HL-60/S4 treated with retinoic acid at 250 ng/mL for 4 days and 3 days (cell line): Measurements from ENCODE around the gene ATP2B1.

Experiments
- in situ Hi-C: fragments of 300-500 bp; cut with MboI; formaldehyde crosslinking; loops from 2 replicates; pipeline ENCODE4 v1.7.0; 2022; ENCODE audit warnings: low sequenced_read_pairs

ATP2B1 gene

DNA sequence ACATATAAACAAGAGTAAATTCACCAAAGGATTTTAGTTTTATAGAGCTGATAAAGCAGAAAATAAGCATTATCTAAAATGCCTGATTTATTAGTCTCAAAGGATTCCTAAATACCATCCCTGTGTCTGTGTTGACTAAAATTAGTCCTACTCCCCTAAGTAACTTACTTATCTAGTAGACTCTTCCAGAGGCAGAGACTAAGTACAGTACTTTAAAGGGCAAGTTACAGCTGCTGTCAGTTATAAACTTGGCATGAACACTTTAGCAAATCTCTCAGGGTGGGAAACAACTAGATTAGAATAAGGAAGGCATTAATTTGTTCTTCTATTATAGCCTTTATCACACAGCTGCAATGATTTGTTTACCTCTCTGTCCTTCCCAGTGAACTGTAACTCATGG, 46.0 kb downstream of the ATP2B1 start:
- in situ Hi-C loops, result no loop called here

- in situ Hi-C loops, result no loop called here
Observed at GRCh38 chr12:89661706-89662330, 46.8 kb downstream of the ATP2B1 start.

DNA sequence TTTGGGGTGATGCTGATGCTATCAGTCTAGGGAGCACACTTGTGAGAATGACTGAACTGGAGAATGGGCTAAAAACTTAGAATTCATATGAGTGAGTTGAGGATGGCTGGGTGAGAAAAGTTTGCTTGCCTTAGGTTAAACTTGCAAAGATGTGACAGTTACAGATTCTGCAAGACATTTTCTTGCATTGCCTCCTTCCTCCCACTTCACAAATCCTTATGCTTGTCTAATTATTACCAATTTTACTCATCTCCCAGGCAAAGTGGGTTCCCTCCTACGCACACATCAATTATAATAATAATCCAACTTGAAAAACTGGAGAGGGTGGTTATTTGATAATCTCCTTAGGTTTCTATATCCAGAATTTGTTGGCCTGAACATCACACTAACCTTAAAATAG, 50.9 kb downstream of the ATP2B1 start:
- in situ Hi-C loops, result no loop called here

DNA sequence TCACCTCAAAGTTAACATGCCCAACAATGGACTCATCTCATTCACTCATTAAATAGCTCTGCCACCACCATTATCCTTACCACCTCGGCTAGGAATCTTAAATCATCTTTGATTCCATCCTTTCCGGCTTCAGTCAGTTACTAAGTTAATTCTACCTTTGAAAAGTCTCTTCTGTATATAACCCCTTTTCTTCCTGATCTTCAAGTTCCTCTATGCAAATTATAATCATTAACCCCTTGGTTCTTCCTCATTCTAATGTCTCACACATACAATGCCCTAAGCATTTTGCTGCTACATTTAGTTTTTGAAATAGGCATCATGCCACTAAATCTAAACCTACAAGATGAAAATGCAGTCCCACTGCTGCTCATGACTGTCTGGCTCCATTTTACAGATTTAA, 51.6 kb downstream of the ATP2B1 start:
- in situ Hi-C loops, result no loop called here

DNA sequence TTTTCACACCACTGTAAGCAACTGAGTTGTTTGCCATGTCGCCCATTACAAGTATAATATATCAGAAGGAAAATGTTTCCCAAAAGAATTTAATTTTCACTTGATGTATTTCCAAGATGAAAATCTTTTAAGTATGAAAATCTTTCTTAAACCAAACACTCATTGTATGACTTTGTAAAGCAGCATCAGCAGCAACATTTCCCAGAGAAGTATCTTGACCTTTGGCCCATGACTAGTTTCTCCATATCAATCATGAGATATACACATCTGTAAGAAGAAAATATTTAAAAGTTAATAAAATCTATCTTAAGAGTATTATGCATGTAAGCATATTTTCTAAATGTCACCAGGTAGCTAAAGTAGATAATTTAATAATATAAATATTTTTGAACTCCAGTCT, 52.8 kb downstream of the ATP2B1 start:
- in situ Hi-C loops, result no loop called here

- in situ Hi-C loops, result no loop called here
Observed at GRCh38 chr12:89651192-89651591, 57.4 kb downstream of the ATP2B1 start.

DNA sequence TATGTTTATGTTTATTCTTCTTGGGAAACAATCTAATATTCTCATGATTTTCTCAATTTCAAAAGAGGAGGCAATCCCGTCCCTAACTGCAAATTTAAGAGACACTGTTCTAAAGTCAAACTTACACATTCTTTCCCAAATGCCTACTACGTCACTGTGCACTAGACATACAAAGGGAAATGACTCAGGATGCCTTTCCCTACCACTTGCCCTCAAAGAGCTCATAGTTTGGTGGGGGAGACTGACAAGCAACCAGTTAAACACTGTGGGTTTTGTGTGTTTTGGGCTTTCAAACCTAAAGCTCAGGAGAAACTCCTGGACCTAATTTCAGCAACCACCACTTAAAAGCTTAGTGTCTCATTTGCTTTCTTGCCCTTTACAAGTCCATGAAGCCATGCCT, 58.4 kb downstream of the ATP2B1 start:
- in situ Hi-C loops, result no loop called here

DNA sequence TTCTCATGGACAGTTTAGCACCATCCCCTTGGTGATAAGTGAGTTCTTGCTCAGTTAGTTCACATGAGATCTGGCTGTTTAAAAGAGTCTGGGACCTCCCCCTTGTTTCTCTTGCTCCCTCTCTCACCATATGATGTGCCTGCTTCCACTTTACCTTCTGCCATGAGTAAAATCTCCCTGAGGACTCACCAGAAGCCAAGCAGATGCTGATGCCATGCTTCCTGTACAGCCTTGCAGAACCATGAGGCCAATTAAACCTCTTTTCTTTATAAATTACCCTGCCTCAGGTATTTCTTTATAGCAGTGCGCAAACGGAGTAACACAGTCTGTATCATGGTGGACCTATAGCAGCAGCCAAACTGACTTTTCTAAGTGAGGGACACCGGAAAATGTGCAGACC, 58.8 kb downstream of the ATP2B1 start:
- in situ Hi-C loops, result no loop called here

- in situ Hi-C loops, result no loop called here
Observed at GRCh38 chr12:89649139-89649538, 59.5 kb downstream of the ATP2B1 start.

GRCh38 chr12:89648211-89648930, 60.3 kb downstream of the ATP2B1 start:
- in situ Hi-C loops, result no loop called here

- in situ Hi-C loops, result no loop called here
Observed at GRCh38 chr12:89645434-89645833, 63.2 kb downstream of the ATP2B1 start.

GRCh38 chr12:89642959-89643358, 65.7 kb downstream of the ATP2B1 start:
- in situ Hi-C loops, result no loop called here

GRCh38 chr12:89636776-89637160, 71.9 kb downstream of the ATP2B1 start:
- in situ Hi-C loops, result no loop called here

GRCh38 chr12:89636052-89636775, 72.4 kb downstream of the ATP2B1 start:
- in situ Hi-C loops, result no loop called here

- in situ Hi-C loops, result no loop called here
Observed at GRCh38 chr12:89634508-89634907, 74.1 kb downstream of the ATP2B1 start.

GRCh38 chr12:89632778-89633177, 75.9 kb downstream of the ATP2B1 start:
- in situ Hi-C loops, result no loop called here

DNA sequence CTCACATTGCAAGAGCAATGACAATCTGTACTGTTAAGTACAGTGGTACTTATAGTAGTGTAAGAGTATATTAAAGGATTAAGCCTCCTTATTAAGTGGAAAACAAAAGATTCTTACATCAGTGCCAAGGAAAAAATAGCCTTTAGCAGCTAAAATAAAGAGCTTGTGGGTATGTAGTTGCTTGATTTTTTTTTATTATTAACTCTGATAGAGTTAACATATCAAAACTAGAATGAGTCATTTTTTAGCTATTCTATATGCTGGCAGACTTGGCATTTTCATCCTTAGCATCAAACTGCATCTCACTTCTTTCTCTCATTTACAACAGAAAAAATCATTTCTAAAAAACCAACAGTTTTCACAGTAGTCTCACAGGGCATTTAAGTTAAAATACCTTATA, 86.5 kb downstream of the ATP2B1 start:
- in situ Hi-C loops, result no loop called here

- in situ Hi-C loops, result no loop called here
Observed at GRCh38 chr12:89621521-89621920, 87.1 kb downstream of the ATP2B1 start.

GRCh38 chr12:89619764-89620163, 88.9 kb downstream of the ATP2B1 start:
- in situ Hi-C loops, result no loop called here

GRCh38 chr12:89618113-89618862, 90.3 kb downstream of the ATP2B1 start:
- in situ Hi-C loops, result no loop called here

DNA sequence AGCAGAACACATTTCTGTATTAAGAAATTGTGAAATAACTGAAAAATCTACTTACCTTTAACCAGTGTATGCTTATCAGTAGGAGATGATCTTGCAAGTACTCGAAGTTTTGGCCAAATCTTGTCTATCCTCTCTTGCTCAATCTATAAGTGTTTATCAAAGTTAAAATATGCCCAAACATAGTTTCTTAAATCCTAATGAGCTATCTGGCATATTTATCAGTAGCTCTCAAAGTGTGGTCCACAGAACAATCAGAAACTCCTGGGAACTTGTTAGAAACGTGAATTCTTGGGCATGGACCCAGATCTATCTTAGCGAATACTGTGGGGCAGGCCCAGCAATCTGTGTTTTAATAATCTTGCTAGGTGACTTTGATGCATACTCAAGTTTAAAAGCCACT, 98.3 kb downstream of the ATP2B1 start:
- in situ Hi-C loops, result no loop called here
